ENCODE measurements around the gene TMEM221. TPM values are rescaled to one million over a fixed set of nuclear protein-coding genes. Genes with fewer than 3 reads are reported as not detected.

Gene TMEM221
- total RNA-seq, 4 donors from 2014 or later = 0.39 to 1.2 (median 0.68) TPM; not detected in 1

- H3K4me1 ChIP-seq = peaks cover 32% of the 10 kb centered on the region
- 69% methylated on average over 12 of the region's 18 CpGs for WGBS
- H3K27ac ChIP-seq = no peak overlapping the region
- H3K9me3 ChIP-seq = no peaks in the 10 kb centered on the region
- no peaks in the 10 kb centered on the region for H3K27me3 ChIP-seq
- H3K36me3 ChIP-seq = peaks cover 12% of the 10 kb centered on the region
- TF ChIP-seq POLR2A (IDR thresholded peaks at IDR 0.05) (no peak), CTCF (IDR thresholded peaks at IDR 0.05) (no peak), EP300 (IDR thresholded peaks at IDR 0.05) (no peak), POLR2AphosphoS5 (IDR thresholded peaks at IDR 0.05) (no peak)
- no peak overlapping the region for H3K4me3 ChIP-seq
- DNase-seq (ENCODE audit: low spot score in 2 of 2) = no peak
Measured at GRCh38 chr19:17487284-17488121, 39.0 kb upstream of the TMEM221 start.

- no peaks in the 10 kb centered on the region for H3K27me3 ChIP-seq
- peaks cover 29% of the 10 kb centered on the region for H3K4me1 ChIP-seq
- H3K27ac ChIP-seq = no peak overlapping the region
- no peak overlapping the region for H3K4me3 ChIP-seq
- WGBS = 96% methylated on average over 10 of the region's 58 CpGs
- no peak for TF ChIP-seq CTCF (IDR thresholded peaks at IDR 0.05)
- TF ChIP-seq EP300 (IDR thresholded peaks at IDR 0.05) = no peak
- no peak for TF ChIP-seq POLR2AphosphoS5 (IDR thresholded peaks at IDR 0.05)
- TF ChIP-seq POLR2A (IDR thresholded peaks at IDR 0.05) = no peak
- DNase-seq (ENCODE audit: low spot score in 2 of 2) = no peak
- peaks cover 12% of the 10 kb centered on the region for H3K36me3 ChIP-seq
- H3K9me3 ChIP-seq = no peaks in the 10 kb centered on the region
Measured at GRCh38 chr19:17486545-17487240, 38.2 kb upstream of the TMEM221 start.

GRCh38 chr19:17484520-17485185 lies 36.2 kb upstream of the TMEM221 start:
- Histone ChIP-seq H3K27ac (no peak overlapping the region), H3K9me3 (no peaks in the 10 kb centered on the region), H3K4me3 (no peak overlapping the region), H3K4me1 (peaks cover 23% of the 10 kb centered on the region), H3K36me3 (peaks cover 12% of the 10 kb centered on the region), H3K27me3 (no peaks in the 10 kb centered on the region)
- no peak for DNase-seq (ENCODE audit: low spot score in 2 of 2)
- WGBS = 82% methylated on average over 6 of the region's 6 CpGs
- TF ChIP-seq POLR2AphosphoS5 (IDR thresholded peaks at IDR 0.05) (no peak), POLR2A (IDR thresholded peaks at IDR 0.05) (no peak), EP300 (IDR thresholded peaks at IDR 0.05) (no peak), CTCF (IDR thresholded peaks at IDR 0.05) (no peak)

- H3K36me3 ChIP-seq = peaks cover 12% of the 10 kb centered on the region
- H3K27me3 ChIP-seq = no peaks in the 10 kb centered on the region
- no peak overlapping the region for H3K4me3 ChIP-seq
- TF ChIP-seq EP300 (IDR thresholded peaks at IDR 0.05) (no peak), POLR2AphosphoS5 (IDR thresholded peaks at IDR 0.05) (no peak), CTCF (IDR thresholded peaks at IDR 0.05) (no peak), POLR2A (IDR thresholded peaks at IDR 0.05) (no peak)
- no peak overlapping the region for H3K27ac ChIP-seq
- H3K4me1 ChIP-seq = peaks cover 14% of the 10 kb centered on the region
- no peaks in the 10 kb centered on the region for H3K9me3 ChIP-seq
- 93% methylated on average over 10 of the region's 10 CpGs for WGBS
- DNase-seq (ENCODE audit: low spot score in 2 of 2) = no peak
Measured at GRCh38 chr19:17483605-17484002, 35.1 kb upstream of the TMEM221 start.

Data from suprapubic skin (tissue), 4 donors.